Spleen (tissue), 11 donors: ENCODE data around the gene GPR158. TPM values are rescaled to one million over a fixed set of nuclear protein-coding genes. Genes with fewer than 3 reads are reported as not detected.
"Not testable (repeated sequence)": the region's sequence is repeated elsewhere in the genome, so short reads cannot be mapped to it uniquely, and the experiment has no call there.

ENCODE experiments used
- DNase-seq: peaks from one replicate; pipeline ENCODE4 v3.0.0-alpha.2; 2020
- H3K27ac ChIP-seq, 8 donors: fragments of 200-600 bp; sonication (generic) in 7 of 8; 1 replicate in 4 of 8; 2 replicates in 4 of 8; pipeline versions ENCODE4 v1.5.0 to v1.8.0; 2016 to 2021; ENCODE audit warnings: inconsistent platforms in 4 of 8, mild to moderate bottlenecking in 4 of 8, moderate library complexity in 1 of 8
- H3K27me3 ChIP-seq, 7 donors: fragments of 200-600 bp; sonication (generic) in 6 of 7; replicated peaks in 1 of 7; 1 replicate in 4 of 7; 2 replicates in 3 of 7; pipeline versions ENCODE4 v1.5.0 to v1.8.0; 2016 to 2021; ENCODE audit warnings: inconsistent platforms in 3 of 7, mild to moderate bottlenecking in 1 of 7
- H3K36me3 ChIP-seq, 6 donors: fragments of 200-600 bp; sonication (generic) in 5 of 6; 1 replicate in 4 of 6; 2 replicates in 2 of 6; pipeline versions ENCODE4 v1.5.0 to v1.8.0; 2016 to 2021; ENCODE audit warnings: inconsistent platforms in 2 of 6
- H3K4me1 ChIP-seq, 6 donors: fragments of 200-600 bp; sonication (generic) in 5 of 6; 1 replicate in 3 of 6; 2 replicates in 3 of 6; pipeline versions ENCODE4 v1.5.0 to v1.8.0; 2016 to 2021; ENCODE audit warnings: inconsistent platforms in 3 of 6
- H3K4me3 ChIP-seq, 8 donors: fragments of 200-600 bp; sonication (generic) in 7 of 8; 1 replicate in 4 of 8; 2 replicates in 4 of 8; pipeline versions ENCODE4 v1.5.0 to v1.8.0; 2016 to 2021; ENCODE audit warnings: inconsistent platforms in 4 of 8, mild to moderate bottlenecking in 4 of 8, moderate library complexity in 2 of 8
- H3K9me3 ChIP-seq, 8 donors: fragments of 200-600 bp; sonication (generic) in 7 of 8; 1 replicate in 4 of 8; 2 replicates in 4 of 8; pipeline versions ENCODE4 v1.5.0 to v1.8.0; 2016 to 2021; ENCODE audit warnings: inconsistent platforms in 4 of 8
- POLR2A ChIP-seq, 3 donors: fragments of 450-650 bp; IDR thresholded peaks; one replicate each; pipeline ENCODE4 v1.5.1; 2017; ENCODE audit warnings: antibody characterized with exemption in 3 of 3, mild to moderate bottlenecking in 1 of 3
- POLR2AphosphoS5 ChIP-seq, 3 donors: sonication (generic); formaldehyde crosslinking; IDR thresholded peaks; one replicate each; pipeline ENCODE4 v1.5.1; 2017; ENCODE audit warnings: antibody characterized with exemption in 3 of 3
- WGBS, 5 donors: extraction: QIAGEN DNeasy Blood & Tissue Kit in 3 of 5; methylation state at CpG; one replicate each; pipeline versions ENCODE4 v1.1.5 to v1.1.7; 2013 to 2018; 5-methylcytosine and 5-hydroxymethylcytosine counted together
- intact Hi-C: fragments of 100-400 bp; cut with DNase I; formaldehyde crosslinking; loops from one replicate; pipeline ENCODE4 v1.15.0; 2023; ENCODE audit warnings: low total_unique reads
- polyA plus RNA-seq, 3 donors: library from polyadenylated mRNA; stranded (reverse); fragments of 200-250 nt; gene quantifications; one replicate each; pipeline ENCODE4 v1.2.1, GENCODE V29; 2013
- total RNA-seq, 7 donors: library from RNA; depleted of rRNA in 3 of 7; stranded (reverse); fragments of >200 nt in 3 of 7; fragmentation: NEBNext Ultra II Directional in 4 of 7; extraction: Animal tissue kit (Norgen Biotek cat#: 25700) in 4 of 7; gene quantifications; one replicate each; pipeline versions ENCODE4 v1.1.0 to v1.2.1, GENCODE V29; 2016 to 2021
- TF ChIP-seq, protein P1 (sequence below), 11 experiments: fragments of 200-600 bp in 7 of 11; fragments of 450-650 bp in 4 of 11; sonication (generic) in 4 of 11; IDR thresholded peaks in 8 of 11; conservative IDR thresholded peaks in 3 of 11; 1 replicate in 7 of 11; 2 replicates in 4 of 11; pipeline versions ENCODE4 v1.4.0 to v1.8.0; 2016 to 2021; ENCODE audit warnings: antibody characterized with exemption in 11 of 11, inconsistent platforms in 4 of 11, mild to moderate bottlenecking in 1 of 11
- donor health status: healthy with polysubstance abuse.
- donor health status: DM: no; HTN: no; CAD: no; lungs with moderate emphysema.
- donor health status: DM: no; HTN: no; CAD: no.
- donor health status: Bipolar disorder and iron deficiency.
- donor health status: healthy.
- donor health status: DM: no; HTN: no; CAD: no.
- donor health status: DM: yes; HTN: yes; CAD: no.

The GPR158 gene
- total and polyA plus RNA-seq, 10 donors: 0.03 to 0.79 (median 0.16) TPM

DNA sequence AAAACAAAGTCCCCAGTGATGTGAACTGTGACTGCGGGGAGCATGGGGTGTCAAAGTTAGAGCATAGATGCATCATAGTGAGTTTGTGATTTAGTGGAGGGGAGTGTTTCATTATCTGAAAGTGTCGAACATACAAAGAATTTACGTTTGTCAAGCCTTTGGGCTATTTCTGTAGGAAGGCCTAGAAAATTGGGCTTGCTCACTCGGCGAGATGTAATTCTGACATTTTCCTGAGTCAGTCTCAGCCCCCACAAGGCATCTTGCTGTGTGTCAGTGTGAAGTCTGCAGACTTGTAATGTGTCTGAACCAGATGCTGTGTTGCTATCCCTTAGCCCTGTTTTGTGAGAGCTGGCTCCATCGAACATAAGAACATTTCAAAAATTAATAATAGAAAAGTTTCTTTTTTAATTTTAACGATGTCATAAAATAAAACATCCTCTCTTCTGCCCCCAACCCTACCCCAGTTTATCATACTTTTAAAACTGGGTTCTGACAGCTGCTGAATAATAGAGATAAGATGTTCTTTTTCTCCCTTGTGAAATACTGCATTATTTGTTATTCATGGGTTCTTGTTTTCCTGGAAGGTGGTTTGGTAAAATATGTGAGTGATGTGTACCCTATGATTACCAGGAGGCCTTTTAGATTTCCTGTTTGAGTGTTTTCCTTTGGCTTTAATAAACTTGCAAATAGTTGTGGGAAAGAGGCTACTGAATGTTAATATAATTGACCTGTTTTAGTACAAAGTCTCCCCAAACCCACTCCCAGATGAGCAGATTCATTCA lies 207.4 kb downstream of the GPR158 start:
- TF ChIP-seq, protein P1, sequence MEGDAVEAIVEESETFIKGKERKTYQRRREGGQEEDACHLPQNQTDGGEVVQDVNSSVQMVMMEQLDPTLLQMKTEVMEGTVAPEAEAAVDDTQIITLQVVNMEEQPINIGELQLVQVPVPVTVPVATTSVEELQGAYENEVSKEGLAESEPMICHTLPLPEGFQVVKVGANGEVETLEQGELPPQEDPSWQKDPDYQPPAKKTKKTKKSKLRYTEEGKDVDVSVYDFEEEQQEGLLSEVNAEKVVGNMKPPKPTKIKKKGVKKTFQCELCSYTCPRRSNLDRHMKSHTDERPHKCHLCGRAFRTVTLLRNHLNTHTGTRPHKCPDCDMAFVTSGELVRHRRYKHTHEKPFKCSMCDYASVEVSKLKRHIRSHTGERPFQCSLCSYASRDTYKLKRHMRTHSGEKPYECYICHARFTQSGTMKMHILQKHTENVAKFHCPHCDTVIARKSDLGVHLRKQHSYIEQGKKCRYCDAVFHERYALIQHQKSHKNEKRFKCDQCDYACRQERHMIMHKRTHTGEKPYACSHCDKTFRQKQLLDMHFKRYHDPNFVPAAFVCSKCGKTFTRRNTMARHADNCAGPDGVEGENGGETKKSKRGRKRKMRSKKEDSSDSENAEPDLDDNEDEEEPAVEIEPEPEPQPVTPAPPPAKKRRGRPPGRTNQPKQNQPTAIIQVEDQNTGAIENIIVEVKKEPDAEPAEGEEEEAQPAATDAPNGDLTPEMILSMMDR (IDR thresholded peaks at IDR 0.05 in 8 of 11, conservative IDR thresholded peaks at IDR 0.05 in 3 of 11): no peak
- no peak for TF ChIP-seq POLR2A (IDR thresholded peaks at IDR 0.05)
- no peak for TF ChIP-seq POLR2AphosphoS5 (IDR thresholded peaks at IDR 0.05)
- H3K4me3 ChIP-seq: no peak overlapping the region
- intact Hi-C loops: no loop called here
- WGBS, 5 donors: 46 to 50% (median 48%) methylated on average over 7 of the region's 7 CpGs
- peaks cover 0 to 20% (median 12%) of the 10 kb centered on the region in 8 donors for H3K9me3 ChIP-seq
- no peaks in the 10 kb centered on the region for H3K36me3 ChIP-seq
- no peaks in the 10 kb centered on the region for H3K27me3 ChIP-seq
- no peaks in the 10 kb centered on the region for H3K4me1 ChIP-seq
- no peak for DNase-seq
- no peak overlapping the region for H3K27ac ChIP-seq

DNA sequence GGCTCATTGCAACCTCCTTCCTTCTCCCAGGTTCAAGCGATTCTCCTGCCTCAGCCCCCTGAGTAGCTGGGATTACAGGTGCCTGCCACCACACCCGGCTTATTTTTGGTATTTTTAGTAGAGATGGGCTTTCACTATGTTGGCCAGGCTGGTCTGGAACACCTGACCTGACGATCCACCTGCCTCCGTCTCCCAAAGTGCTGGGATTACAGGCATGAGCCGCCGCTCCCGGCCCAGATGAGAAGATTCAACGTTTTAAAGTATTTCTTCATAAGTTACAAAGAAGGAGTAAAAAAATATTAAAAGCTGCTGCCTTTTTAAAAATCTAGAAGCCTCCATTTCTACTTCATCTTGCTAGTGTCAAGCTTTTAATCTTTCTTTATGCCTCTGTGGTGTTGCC lies 208.1 kb downstream of the GPR158 start:
- H3K36me3 ChIP-seq, H3K27ac ChIP-seq, H3K4me3 ChIP-seq, H3K27me3 ChIP-seq, DNase-seq, intact Hi-C loops, H3K4me1 ChIP-seq: not testable (repeated sequence)
- H3K9me3 ChIP-seq: peaks cover 0 to 21% (median 14%) of the 10 kb centered on the region in 8 donors
- 62 to 83% (median 78%) methylated on average over 8 of the region's 8 CpGs for WGBS, 5 donors

DNA sequence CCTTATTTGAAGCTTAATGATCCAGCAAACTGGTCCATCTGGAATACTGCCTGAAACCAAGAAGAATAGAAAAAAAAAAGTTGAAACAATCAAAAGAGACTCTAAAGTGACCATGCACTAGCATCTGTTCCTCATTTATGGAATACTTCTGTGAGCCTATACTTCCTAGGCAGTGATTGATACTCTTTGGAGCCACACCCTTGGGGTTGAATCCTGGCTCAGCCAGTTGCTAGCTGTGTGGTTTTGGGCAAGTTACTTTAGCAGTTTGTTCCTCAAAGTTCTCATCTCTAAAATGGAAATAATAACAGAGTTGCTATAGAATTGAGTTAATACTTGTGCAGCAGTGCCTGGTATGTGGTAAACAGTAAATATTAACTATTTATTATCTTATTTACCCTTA lies 208.9 kb downstream of the GPR158 start:
- TF ChIP-seq POLR2A (IDR thresholded peaks at IDR 0.05) (no peak), POLR2AphosphoS5 (IDR thresholded peaks at IDR 0.05) (no peak)
- TF ChIP-seq, protein P1 (IDR thresholded peaks at IDR 0.05 in 8 of 11, conservative IDR thresholded peaks at IDR 0.05 in 3 of 11): no peak
- Histone ChIP-seq H3K4me3 (no peak overlapping the region), H3K27me3 (no peaks in the 10 kb centered on the region), H3K36me3 (no peaks in the 10 kb centered on the region), H3K27ac (no peak overlapping the region), H3K4me1 (no peaks in the 10 kb centered on the region), H3K9me3 (peaks cover 0 to 29% (median 20%) of the 10 kb centered on the region in 8 donors)
- no peak for DNase-seq
- intact Hi-C loops: no loop called here

DNA sequence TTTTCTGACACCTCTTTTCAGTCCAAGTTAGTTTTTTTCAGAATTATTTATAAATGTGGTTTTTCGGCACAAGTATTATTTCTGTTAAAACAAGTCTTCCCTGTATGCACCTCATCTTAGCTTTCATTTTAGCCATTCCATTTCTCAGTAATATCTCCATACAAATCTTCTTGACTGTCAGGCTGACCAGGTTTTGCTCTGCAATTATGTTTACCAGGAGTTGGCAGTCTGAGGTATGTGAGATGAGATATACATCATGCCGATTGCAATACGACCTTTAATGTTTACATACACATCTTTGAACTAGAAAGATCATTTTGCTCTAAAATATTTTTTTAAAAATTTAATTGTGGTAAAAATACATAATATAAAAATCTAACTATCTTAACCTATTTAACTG lies 209.8 kb downstream of the GPR158 start:
- no peak for DNase-seq
- no peak overlapping the region for H3K27ac ChIP-seq
- TF ChIP-seq POLR2AphosphoS5 (IDR thresholded peaks at IDR 0.05) (no peak), POLR2A (IDR thresholded peaks at IDR 0.05) (no peak)
- TF ChIP-seq, protein P1 (IDR thresholded peaks at IDR 0.05 in 8 of 11, conservative IDR thresholded peaks at IDR 0.05 in 3 of 11): no peak
- no peaks in the 10 kb centered on the region for H3K36me3 ChIP-seq
- intact Hi-C loops: no loop called here
- 84 to 94% (median 89%) methylated on average over 3 of the region's 3 CpGs for WGBS, 5 donors
- H3K4me1 ChIP-seq: no peaks in the 10 kb centered on the region
- H3K27me3 ChIP-seq: no peaks in the 10 kb centered on the region
- H3K9me3 ChIP-seq: peaks cover 0 to 38% (median 29%) of the 10 kb centered on the region in 8 donors
- no peak overlapping the region for H3K4me3 ChIP-seq
